Right ventricle myocardium superior (tissue), 1 donor: ENCODE results near the gene RAE1. TPM values are rescaled to one million over a fixed set of nuclear protein-coding genes. Genes with fewer than 3 reads are reported as not detected.
A peak's percentile ranks its signal among the peaks of the same experiment; 100 is the strongest.

Experiments used
- ATAC-seq: fragments of 200-7000 bp; cut with Tn5 transposase; one replicate; pipeline ENCODE4 v1.9.1; 2020; ENCODE audit warnings: mild to moderate bottlenecking; ENCODE audit not compliant: poor library complexity
- DNase-seq: peaks from one replicate; pipeline ENCODE4 v3.0.0-alpha.2; 2020
- intact Hi-C: fragments of 100-400 bp; cut with DNase I; formaldehyde crosslinking; loops from one replicate; pipeline ENCODE4 v1.11.2; 2022
- total RNA-seq: library from RNA; stranded (reverse); fragmentation: NEBNext Ultra II Directional; extraction: Animal tissue kit (Norgen Biotek cat#: 25700); gene quantifications from one replicate; pipeline ENCODE4 v1.2.1, GENCODE V29; 2021
- donor health status: DM: no; HTN: yes; CAD: no; lungs with severe emphysema.

The RAE1 gene
- total RNA-seq, 1 donor from 2014 or later: 13.2 TPM

DNA sequence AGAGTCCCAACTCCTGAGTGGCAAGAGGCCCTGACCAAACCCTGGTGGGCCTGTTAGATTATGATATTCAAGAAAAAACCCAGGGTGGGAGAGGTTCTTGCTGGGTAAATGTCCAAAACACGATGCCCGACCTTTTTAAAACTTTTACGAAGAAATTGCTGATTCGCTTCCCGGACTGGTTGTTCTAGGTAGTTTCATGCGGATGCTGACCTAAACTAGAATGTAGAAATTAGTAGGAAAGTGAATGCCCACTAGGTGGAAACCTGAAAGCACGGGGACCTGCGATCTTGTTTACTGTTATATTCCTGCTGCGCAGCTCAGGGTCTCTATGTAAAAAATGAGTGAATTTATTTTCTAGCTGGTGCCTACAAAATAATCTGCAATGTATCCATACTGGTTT, 2.3 kb downstream of the RAE1 start:
- DNase-seq (no peak), ATAC-seq (no peak)
- intact Hi-C loops: no loop called here

DNA sequence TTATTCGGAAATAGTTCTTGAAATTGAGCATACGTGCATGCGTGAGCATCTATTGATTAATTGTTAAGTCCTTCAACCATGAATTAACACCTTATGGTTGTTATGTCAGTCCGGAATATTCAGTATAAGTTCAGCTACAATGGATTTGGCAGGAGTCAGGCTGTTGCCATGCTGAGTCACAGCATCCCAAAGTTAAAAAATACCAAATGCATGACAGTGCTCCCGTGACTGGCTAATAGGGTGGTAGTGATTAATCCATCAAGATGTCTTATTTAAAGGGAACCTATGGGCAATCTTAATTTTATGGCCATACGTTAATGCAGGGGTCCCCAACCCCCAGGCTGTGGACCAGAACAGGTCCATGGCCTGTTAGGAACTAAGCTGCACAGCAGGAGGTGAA, 10.5 kb downstream of the RAE1 start:
- intact Hi-C loops: no loop called here
- ATAC-seq: no peak
- DNase-seq: no peak

DNA sequence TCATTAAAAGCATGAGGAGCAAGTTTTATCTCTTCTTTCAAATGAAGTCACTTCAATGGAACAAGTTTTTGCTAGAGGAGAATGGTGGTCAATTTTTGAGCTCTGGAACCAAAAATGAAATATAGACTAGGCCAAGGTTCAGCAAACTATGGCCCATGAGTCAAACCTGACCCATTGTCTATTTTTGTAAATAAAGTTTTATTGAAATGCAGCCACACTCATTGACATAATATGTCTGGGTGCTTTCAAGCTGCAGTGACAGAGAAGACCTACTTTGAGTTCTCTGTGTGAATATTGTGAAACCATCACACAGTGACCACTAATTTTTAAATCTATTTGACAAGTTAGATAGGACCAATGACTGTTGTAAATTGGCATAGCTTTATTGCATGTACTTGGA, 13.4 kb downstream of the RAE1 start:
- intact Hi-C loops: no loop called here
- no peak for DNase-seq
- ATAC-seq: no peak

DNA sequence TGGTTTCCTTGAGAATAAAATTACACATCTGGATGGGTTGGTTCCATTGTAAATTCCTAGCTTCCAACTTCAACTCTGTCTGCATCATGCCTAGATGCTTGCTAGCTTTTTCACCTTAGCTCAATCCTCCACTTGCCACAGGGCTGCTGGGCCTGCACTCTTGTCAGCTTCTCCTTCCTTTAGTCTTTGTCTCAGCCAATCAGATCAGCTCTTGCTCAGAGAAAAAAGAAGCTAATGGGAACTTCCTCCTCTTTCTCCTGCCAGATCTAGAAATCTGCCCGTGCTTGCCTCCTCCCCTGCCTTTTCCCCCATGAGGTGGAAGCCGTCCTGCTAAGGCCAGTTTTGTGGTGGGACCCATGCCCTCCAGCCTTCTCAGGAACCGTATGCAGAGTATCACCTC, 18.5 kb downstream of the RAE1 start:
- ATAC-seq (no peak), DNase-seq (no peak)
- intact Hi-C loops: no loop called here

DNA sequence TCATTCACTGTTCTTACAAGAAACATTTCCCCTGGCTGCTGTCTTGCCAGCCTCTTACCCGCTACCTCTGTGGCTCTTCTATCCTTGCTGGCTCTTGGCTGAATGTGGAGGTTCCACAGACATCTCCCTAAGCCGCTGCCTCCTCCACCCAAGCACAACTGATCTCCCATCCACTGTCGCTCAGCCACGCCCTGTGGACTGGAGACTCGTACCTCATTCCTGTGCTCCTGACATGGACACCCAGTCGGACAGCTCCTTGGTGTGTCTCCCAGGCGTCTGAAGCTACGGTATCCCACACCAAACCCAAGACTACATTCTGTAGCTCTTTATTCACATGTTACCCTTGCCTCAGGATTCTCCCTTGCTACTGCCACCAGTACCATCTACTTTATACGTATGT, 19.3 kb downstream of the RAE1 start:
- ATAC-seq: no peak
- intact Hi-C loops: loop anchor here (10.0 kb wide), 1 partner anchor 844 kb away; no protein-coding TSS in a partner anchor

DNA sequence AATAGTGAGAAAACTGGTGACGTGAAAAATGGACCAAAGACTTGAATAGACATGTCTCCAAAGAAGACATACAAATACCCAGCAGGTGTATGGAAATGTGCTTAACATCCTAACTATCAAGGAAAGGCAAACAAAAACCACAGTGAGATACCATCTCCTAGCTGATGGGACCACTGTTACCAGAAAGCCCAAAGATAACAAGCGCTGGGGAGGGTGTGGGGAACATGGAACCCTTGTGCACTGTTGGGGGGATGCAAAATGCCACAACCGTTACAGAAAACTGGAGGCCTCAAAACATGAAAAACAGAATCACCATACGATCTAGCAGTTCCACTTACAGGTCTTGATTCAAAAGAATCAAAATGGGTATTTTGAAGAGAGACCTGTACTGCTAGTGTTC, 20.3 kb downstream of the RAE1 start:
- ATAC-seq (no peak), DNase-seq (no peak)
- intact Hi-C loops: loop anchor here (10.0 kb wide), 1 partner anchor 843 kb away; no protein-coding TSS in a partner anchor

More for the DNA sequence above, 19.3 kb downstream of the RAE1 start:
- DNase-seq: no peak

DNA sequence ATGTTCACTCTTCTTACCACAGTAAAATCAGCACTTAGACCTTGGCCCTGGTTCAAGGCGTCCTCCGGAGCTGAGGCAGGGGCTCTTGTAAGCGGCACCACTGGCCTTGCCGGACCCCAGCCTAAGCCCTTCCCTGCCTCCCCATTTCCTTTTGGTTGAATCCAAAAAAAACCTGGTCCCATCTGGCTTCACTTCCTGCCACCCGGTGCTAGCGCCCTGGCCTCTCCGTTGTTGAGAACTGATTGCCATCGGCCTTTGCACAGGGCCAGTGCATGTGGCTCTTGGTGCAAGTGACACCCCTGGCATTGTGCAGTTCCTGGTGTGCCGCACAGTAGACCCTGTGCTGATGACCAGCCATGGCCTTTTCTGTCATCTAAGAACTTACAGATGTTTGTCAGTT, 21.1 kb downstream of the RAE1 start:
- ATAC-seq (no peak), DNase-seq (no peak)
- intact Hi-C loops: loop anchor here (10.0 kb wide), 1 partner anchor 843 kb away; no protein-coding TSS in a partner anchor

DNA sequence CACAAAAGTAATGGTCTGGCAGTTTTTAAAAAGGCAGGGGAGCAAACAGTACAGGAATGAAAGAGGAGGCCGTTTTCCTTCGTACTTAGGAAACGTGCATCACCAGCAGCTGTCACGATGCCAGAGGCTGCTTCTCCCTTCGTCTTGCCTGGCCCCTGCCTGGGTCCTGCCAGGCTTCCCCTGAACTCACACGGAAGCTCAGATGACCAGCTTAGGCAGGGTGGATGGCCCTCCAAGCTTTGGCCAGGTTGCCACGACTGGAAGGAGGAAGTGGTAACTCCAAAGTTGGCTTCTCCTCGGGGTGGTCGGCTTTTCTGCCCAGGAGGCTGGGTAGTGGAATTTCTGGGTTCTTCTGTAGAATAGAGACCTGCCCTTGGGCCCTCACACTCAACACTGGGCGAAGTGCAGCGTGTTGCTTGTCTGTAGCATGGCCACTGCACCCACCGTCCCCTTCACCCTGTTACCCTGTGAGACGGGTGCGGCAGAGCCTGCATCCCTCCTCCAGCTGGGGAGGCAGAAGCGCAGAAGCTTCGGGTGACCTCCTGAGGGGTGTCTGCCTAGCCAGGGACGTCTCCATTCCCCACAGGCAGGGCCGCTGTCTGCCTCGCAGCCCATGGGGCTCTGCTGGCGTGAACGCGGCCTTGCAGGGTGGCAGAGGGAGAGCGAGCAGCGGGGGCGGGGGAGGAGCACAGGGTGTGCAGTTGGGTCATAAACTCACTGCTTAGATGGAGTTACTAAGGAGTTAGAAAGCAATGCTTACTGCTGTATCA, 21.7 kb downstream of the RAE1 start:
- ATAC-seq (no peak), DNase-seq (no peak)
- intact Hi-C loops: loop anchor here (10.0 kb wide), 1 partner anchor 842 kb away; no protein-coding TSS in a partner anchor

DNA sequence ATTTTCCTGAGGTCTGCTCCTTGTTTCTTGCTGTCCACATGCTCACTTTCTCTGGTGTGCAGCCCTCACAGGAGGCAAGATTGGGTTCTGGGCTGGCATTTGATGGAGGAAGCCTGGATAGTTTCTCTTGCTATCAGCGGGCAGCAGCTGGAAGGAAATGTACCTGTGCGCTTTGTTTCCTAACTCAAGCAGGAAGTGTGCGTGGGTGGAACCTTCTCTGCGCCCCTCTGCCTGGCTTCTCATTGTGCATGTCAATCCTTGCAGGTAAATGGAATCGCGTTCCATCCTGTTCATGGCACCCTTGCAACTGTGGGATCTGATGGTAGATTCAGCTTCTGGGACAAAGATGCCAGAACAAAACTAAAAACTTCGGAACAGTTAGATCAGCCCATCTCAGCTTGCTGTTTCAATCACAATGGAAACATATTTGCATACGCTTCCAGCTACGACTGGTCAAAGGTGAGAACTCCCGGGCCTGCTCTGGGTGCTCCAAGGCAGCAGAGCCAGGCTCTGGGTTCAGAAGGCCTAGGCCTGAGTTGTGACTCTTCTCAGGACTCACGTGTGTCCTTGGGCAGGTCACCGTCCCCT, 23.4 kb downstream of the RAE1 start:
- no peak for DNase-seq
- no peak for ATAC-seq
- intact Hi-C loops: loop anchor here (10.0 kb wide), 1 partner anchor 840 kb away; no protein-coding TSS in a partner anchor

DNA sequence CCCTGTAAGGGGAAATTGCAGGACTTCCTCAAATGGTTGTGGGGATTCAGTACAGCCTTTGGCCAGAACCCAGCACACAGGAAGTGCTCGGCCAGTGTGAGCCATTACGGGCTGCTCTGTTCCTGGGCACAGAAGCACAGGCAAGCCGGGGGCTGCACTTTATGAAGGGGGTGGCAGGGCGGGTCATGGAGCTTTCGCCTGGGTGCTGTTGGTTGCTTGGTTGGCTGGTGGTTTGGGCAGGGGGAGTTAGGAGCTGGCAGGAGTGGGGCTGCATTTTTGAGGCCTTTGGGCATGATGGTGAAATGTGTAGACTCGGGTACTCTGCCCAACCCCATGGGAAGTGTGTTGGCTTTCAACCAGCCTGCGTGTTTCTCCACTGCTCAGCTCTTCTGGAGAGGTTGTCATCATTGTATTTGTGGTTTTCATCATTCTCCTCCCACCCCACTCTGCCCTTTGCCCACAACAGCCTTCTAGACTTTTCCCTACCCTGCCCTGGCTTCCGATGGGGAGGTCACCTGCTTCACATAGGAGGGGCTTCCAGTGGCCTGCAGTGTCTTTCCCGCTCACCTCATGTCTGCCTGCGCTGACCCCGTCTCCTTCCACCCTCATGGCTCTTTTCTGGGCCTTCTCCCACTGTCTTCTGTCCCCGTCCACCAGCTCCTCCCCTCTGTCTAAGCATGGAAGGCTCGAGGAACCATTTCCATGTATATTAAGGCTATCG, 24.0 kb downstream of the RAE1 start:
- intact Hi-C loops: loop anchor here (5.0 to 10.0 kb wide), 2 partner anchors 217 to 840 kb away; no protein-coding TSS in a partner anchor
- DNase-seq (peak; percentile 70), ATAC-seq (peak; percentile 78)

DNA sequence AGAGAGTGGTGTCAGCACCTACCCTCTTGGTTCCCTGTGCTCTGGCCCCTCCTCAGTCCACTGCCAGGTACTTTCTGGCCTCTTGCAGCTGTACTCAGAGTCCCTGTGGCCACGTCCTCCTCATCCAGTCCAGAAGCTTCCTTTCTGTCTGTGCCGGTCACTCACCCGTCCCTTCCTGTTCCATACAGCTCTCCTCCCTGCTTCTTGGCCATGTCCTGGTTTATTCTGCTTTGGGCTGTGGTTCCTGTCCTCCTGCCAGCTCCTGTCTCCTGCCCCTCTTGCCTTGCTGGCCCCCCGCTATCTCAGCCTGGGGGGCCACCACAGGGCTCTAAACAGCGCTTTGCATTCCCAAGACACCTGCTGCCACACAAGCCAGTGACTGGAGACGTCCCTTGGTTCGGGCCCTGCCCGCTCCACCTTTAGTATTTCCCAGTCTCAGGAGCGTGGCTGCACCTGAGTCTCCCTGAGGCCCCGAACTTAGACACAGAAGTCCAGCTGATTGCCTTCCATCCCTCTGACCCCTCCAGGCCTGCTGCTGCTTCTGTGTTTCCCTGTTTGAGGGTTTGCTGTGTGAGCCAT, 24.7 kb downstream of the RAE1 start:
- peak; percentile 18 for ATAC-seq
- intact Hi-C loops: loop anchor here (5.0 to 10.0 kb wide), 2 partner anchors 217 to 839 kb away; no protein-coding TSS in a partner anchor
- no peak for DNase-seq

DNA sequence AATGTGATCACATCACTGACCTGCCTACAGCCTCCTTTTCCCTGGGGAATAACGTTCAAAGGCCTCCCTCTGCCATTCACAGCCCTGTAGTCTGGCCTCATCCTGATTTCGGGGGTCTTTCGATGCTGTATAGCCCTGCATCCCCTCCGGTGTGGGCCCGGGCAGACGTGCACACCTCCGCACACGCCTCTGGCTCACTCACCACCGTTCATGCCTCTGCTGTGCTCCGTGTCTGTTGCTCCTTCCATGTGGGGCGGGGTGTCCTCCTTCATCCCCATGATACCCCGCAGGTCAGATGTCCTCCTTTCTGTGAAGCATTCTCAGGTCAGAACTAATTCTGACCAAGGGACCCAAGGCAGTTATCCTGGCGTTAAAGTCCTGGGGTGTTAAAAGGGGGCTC, 26.3 kb downstream of the RAE1 start:
- intact Hi-C loops: loop anchor here (5.0 to 10.0 kb wide), 2 partner anchors 215 to 837 kb away; no protein-coding TSS in a partner anchor
- ATAC-seq: no peak
- no peak for DNase-seq

DNA sequence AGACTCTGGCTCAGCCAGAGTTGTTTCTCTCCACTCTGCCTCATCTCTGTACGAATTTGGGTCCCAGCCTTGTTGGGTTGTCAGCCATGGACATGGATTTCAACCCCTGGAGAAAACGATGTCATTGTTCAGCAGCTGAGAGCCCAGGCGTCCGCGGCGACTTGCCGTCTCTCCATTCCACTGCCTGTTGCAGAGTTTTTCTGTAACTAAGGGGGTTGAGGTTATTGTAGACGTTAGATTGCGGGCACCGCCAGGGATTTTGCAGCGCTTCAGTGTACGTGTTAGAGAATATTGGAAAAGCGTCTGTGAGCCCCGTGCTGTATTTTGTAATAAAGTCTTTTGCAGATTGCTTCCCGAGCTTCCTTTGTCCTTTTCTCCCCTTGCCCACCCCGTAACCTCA, 27.1 kb downstream of the RAE1 start:
- intact Hi-C loops: loop anchor here (5.0 to 10.0 kb wide), 2 partner anchors 214 to 837 kb away; no protein-coding TSS in a partner anchor
- no peak for DNase-seq
- ATAC-seq: no peak

DNA sequence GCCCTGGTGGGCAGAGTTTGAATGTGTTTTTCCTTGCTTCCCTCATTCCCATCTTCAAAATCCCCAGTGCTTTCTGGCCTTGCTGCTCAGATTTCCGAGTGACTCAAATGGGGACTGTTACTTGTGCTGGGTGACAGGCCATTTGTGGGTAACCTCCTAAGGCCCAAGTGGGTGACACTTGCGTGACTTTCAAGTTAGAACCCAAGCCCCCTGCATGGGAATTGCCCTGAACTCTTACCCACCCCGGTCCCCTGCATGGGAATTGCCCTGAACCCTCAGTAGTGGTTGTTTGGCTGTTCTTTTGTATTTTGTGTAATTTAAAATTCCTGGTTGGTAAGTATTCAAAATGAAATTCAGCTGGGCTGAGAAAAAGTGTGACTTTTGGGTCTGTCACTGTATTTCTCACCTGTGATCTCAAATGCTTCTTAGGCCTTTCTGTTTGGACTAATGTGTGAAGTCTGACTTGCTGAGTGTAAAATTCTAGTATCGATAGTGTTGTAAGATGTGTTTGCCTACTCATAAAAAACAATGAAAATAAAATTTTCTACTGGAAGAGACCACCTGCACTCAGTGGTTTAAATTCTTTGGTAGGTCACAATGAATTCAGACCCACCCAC, 27.7 kb downstream of the RAE1 start:
- intact Hi-C loops: loop anchor here (5.0 to 10.0 kb wide), 2 partner anchors 214 to 836 kb away; no protein-coding TSS in a partner anchor
- DNase-seq (no peak), ATAC-seq (no peak)

DNA sequence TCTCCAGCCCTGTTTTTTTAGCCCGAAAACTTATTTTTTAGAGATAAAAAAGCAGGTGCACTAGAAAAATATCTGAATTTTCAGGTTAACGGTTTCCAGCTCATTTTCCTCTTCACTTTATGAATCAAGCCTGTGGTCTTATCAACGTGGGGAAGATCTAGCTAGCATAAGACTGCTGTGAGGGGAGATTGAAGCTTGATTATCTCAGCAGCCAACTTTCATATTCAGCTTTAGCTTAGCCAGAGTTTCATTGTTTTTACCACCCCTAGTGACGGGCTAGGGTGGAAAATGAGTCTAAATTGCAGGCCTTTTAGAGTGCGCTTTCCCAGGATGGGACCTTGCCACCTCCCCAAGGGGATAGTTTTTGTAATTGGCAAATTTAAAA, 28.2 kb downstream of the RAE1 start:
- DNase-seq (no peak), ATAC-seq (no peak)
- intact Hi-C loops: loop anchor here (5.0 to 10.0 kb wide), 2 partner anchors 213 to 836 kb away; no protein-coding TSS in a partner anchor

DNA sequence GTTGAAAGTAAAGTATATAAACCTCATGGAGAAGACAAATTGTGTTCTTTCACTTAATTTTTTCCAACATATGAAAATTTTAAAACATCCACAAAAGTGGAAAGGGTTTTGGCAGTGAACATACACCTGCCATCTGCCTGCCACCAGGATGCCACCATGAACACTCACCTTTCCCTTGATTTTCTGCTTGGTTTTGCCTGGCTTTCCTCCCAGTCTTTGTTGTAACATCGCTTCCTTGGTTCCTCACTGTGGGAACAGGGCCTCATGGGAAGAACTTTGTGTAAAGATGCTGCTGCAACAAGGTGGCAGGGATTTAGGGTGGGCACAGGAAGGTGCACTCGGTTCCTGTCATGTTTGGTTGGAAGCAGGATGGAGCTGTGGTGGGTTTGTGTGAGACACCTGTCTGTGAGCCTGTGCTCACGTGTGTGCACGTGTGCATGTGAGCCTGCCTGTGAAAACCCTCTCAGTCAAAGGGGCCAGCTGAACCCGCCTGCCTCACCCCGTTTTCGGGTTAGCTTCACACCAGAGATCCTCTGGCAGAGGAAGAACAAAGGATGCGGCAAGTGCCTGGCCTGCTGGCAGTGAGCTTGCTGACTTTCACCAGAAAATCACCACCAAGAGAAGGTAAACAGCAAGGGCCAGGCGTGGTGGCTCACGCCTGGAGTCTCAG, 29.2 kb downstream of the RAE1 start:
- intact Hi-C loops: no loop called here
- DNase-seq: no peak

DNA sequence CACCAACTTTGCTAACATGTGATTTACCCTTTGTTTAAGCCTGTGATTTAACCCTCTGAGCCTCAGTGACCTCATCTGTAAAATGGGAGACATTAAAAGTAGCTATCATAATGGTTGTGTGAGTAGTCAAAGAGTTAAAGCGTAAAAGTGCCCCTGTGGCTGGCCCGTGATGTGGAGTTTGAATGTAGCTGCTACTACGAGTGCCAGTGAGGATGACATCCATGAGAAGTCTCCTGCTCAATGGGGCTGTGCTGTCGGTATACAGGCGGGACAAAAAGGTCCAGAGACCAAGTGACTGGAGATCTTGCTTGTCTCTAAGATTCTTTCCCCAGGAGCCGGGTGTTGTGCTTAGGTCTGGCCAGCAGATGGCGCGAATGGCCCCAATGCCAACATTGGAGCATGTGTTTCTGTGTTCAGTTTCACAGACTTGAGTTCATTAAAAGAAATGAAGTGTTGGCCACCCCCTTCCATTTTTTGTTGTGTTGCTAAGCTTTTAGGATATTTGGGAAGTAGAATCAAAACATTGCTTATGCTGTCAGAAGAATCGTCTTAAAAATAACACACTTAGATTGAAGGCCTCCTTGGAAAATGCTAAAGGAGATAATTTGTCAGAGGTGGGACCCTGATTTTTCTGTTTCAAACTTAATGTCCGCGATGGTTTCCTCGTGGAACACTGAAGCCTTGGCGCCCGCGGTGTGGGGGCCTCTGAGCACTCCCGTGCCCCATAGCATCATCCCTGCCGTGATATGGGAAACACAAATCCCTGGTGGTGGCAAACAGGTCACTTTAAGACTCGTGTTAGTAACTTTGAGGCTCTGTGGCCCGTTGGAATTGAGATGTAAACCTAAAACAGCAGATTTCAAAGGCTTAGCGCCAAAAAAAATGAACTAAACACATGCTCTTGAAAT, 30.8 kb downstream of the RAE1 start:
- intact Hi-C loops: loop anchor here (2.0 kb wide), 1 partner anchor 113 kb away; no protein-coding TSS in a partner anchor
- peak; percentile 88 for DNase-seq
- ATAC-seq: peak; percentile 65

More for the DNA sequence above, 29.2 kb downstream of the RAE1 start:
- ATAC-seq: no peak
